Limb (tissue), 2 donors: ENCODE data around the gene COL23A1.
"Not testable (repeated sequence)": the region's sequence is repeated elsewhere in the genome, so short reads cannot be mapped to it uniquely, and the experiment has no call there.

ENCODE experiments used
- DNase-seq, 2 donors: peaks; one replicate each; pipeline ENCODE4 v3.0.0-alpha.2; 2016; ENCODE audit errors: extremely low spot score in 2 of 2

COL23A1 gene

GRCh38 chr5:178232920-178233429, 357.2 kb downstream of the COL23A1 start:
- DNase-seq = no peak

- peak; percentile 62 to 88 for DNase-seq
These were observed 357.9 kb downstream of the COL23A1 start, which contains the start of gene PHYKPL for GRCh38 chr5:178232124-178232919. TSS of gene PHYKPL (minus strand) at chr5:178232802. CDS start at chr5:178232550, 252 bp downstream.

- DNase-seq = no peak
These were observed 358.6 kb downstream of the COL23A1 start for GRCh38 chr5:178231539-178232123.

- DNase-seq = no peak
These were observed 359.2 kb downstream of the COL23A1 start for GRCh38 chr5:178230879-178231538.

- DNase-seq = no peak
These were observed 360.3 kb downstream of the COL23A1 start for GRCh38 chr5:178229861-178230260.

GRCh38 chr5:178229111-178229510, 361.1 kb downstream of the COL23A1 start:
- not testable (repeated sequence) for DNase-seq

GRCh38 chr5:178228609-178229008, 361.6 kb downstream of the COL23A1 start:
- DNase-seq = no peak

- DNase-seq = no peak
These were observed 362.3 kb downstream of the COL23A1 start for GRCh38 chr5:178227929-178228328.

- DNase-seq = no peak
These were observed 363.0 kb downstream of the COL23A1 start for GRCh38 chr5:178227138-178227659.

- no peak for DNase-seq
These were observed 365.0 kb downstream of the COL23A1 start for GRCh38 chr5:178225174-178225573.

- DNase-seq = no peak
These were observed 365.8 kb downstream of the COL23A1 start for GRCh38 chr5:178224403-178224802.

- DNase-seq = no peak
These were observed 366.3 kb downstream of the COL23A1 start for GRCh38 chr5:178223828-178224335.

- DNase-seq = no peak
These were observed 366.9 kb downstream of the COL23A1 start for GRCh38 chr5:178223196-178223773.

GRCh38 chr5:178222292-178222691, 367.9 kb downstream of the COL23A1 start:
- no peak for DNase-seq

- DNase-seq = no peak
These were observed 368.3 kb downstream of the COL23A1 start for GRCh38 chr5:178221853-178222252.

- DNase-seq = no peak
These were observed 368.9 kb downstream of the COL23A1 start for GRCh38 chr5:178221282-178221681.

GRCh38 chr5:178218827-178219226, 371.4 kb downstream of the COL23A1 start:
- DNase-seq = no peak

- no peak for DNase-seq
These were observed 371.9 kb downstream of the COL23A1 start for GRCh38 chr5:178218237-178218776.

GRCh38 chr5:178216779-178217178, 373.4 kb downstream of the COL23A1 start:
- no peak for DNase-seq

GRCh38 chr5:178216088-178216534, 374.1 kb downstream of the COL23A1 start:
- DNase-seq = no peak
